Epithelial cell of prostate (primary cell): ENCODE data around the gene PLPP2.
A peak's percentile ranks its signal among the peaks of the same experiment; 100 is the strongest.

ENCODE experiments used
- DNase-seq: peaks from one replicate; pipeline ENCODE4 v3.0.0-alpha.2; 2011; ENCODE audit warnings: low read depth, low spot score
- H3K27ac ChIP-seq: fragments of 450-650 bp; 2 replicates; pipeline ENCODE4 v1.5.1; 2017; ENCODE audit warnings: mild to moderate bottlenecking

Gene PLPP2

GRCh38 chr19:291006-291521 is at the start of gene PLPP2:
Gene PLPP2, minus strand, starts transcription at chr19:291403. Its CDS starts 67 bp downstream, at chr19:291336.
- no peak for DNase-seq
- H3K27ac ChIP-seq: peak within 1 kb of the TSS; percentile 83

- DNase-seq: no peak
- H3K27ac ChIP-seq: no peak overlapping the region
Measured at GRCh38 chr19:340620-341385, 49.6 kb upstream of the PLPP2 start.

- no peak for DNase-seq
- no peak overlapping the region for H3K27ac ChIP-seq
Measured at GRCh38 chr19:339262-339887, 48.2 kb upstream of the PLPP2 start.

- H3K27ac ChIP-seq: no peak overlapping the region
- no peak for DNase-seq
Measured at GRCh38 chr19:338421-338820, 47.2 kb upstream of the PLPP2 start.

- H3K27ac ChIP-seq: no peak overlapping the region
- no peak for DNase-seq
Measured at GRCh38 chr19:336067-336614, 44.9 kb upstream of the PLPP2 start.

- DNase-seq: no peak
- H3K27ac ChIP-seq: no peak overlapping the region
Measured at GRCh38 chr19:335486-336066, 44.4 kb upstream of the PLPP2 start.

- no peak overlapping the region for H3K27ac ChIP-seq
- no peak for DNase-seq
Measured at GRCh38 chr19:335072-335471, 43.9 kb upstream of the PLPP2 start.

GRCh38 chr19:334296-335071 is 43.3 kb upstream of the PLPP2 start:
- no peak for DNase-seq
- H3K27ac ChIP-seq: no peak overlapping the region

GRCh38 chr19:330503-330902 is 39.3 kb upstream of the PLPP2 start:
- DNase-seq: no peak
- H3K27ac ChIP-seq: no peak overlapping the region

GRCh38 chr19:329876-330275 is 38.7 kb upstream of the PLPP2 start:
- H3K27ac ChIP-seq: no peak overlapping the region
- no peak for DNase-seq

GRCh38 chr19:328025-328505 is 36.9 kb upstream of the PLPP2 start:
- no peak overlapping the region for H3K27ac ChIP-seq
- DNase-seq: no peak

- H3K27ac ChIP-seq: no peak overlapping the region
- DNase-seq: no peak
Measured at GRCh38 chr19:327291-328024, 36.3 kb upstream of the PLPP2 start.

GRCh38 chr19:326871-327270 is 35.7 kb upstream of the PLPP2 start:
- DNase-seq: no peak
- H3K27ac ChIP-seq: no peak overlapping the region

- no peak for DNase-seq
- H3K27ac ChIP-seq: no peak overlapping the region
Measured at GRCh38 chr19:325937-326565, 34.8 kb upstream of the PLPP2 start.

- no peak overlapping the region for H3K27ac ChIP-seq
- no peak for DNase-seq
Measured at GRCh38 chr19:325173-325936, 34.2 kb upstream of the PLPP2 start.

- no peak for DNase-seq
- no peak overlapping the region for H3K27ac ChIP-seq
Measured at GRCh38 chr19:324716-325115, 33.5 kb upstream of the PLPP2 start.

- no peak overlapping the region for H3K27ac ChIP-seq
- DNase-seq: no peak
Measured at GRCh38 chr19:322616-323015, 31.4 kb upstream of the PLPP2 start.

- no peak for DNase-seq
- no peak overlapping the region for H3K27ac ChIP-seq
Measured at GRCh38 chr19:318509-318774, 27.2 kb upstream of the PLPP2 start.
